Activated gamma-delta T cell treated with anti-CD3 and anti-CD28 coated beads, Interleukin-2, amount 50 U/mL, for 16 hours (primary cell): ENCODE data around the gene DIP2B.

Source experiments
- DNase-seq: peaks from one replicate; pipeline ENCODE4 v3.0.0-alpha.2; 2020; ENCODE audit warnings: low read depth

Gene DIP2B

GRCh38 chr12:50639721-50640120 is 134.9 kb downstream of the DIP2B start:
- no peak for DNase-seq

GRCh38 chr12:50640321-50640939 is 135.6 kb downstream of the DIP2B start:
- no peak for DNase-seq

GRCh38 chr12:50641566-50641965 is 136.8 kb downstream of the DIP2B start:
- DNase-seq: no peak

- no peak for DNase-seq
Observed at GRCh38 chr12:50642035-50642451, 137.3 kb downstream of the DIP2B start.

GRCh38 chr12:50642761-50643160 is 138.0 kb downstream of the DIP2B start:
- DNase-seq: no peak

- no peak for DNase-seq
Observed at GRCh38 chr12:50647031-50647430, 142.2 kb downstream of the DIP2B start.

GRCh38 chr12:50647479-50647878 is 142.7 kb downstream of the DIP2B start:
- DNase-seq: no peak

GRCh38 chr12:50650285-50650684 is 145.5 kb downstream of the DIP2B start:
- no peak for DNase-seq

- no peak for DNase-seq
Observed at GRCh38 chr12:50655374-50655921, 150.7 kb downstream of the DIP2B start.

- DNase-seq: no peak
Observed at GRCh38 chr12:50659260-50659659, 154.5 kb downstream of the DIP2B start.

- no peak for DNase-seq
Observed at GRCh38 chr12:50659690-50660424, 155.1 kb downstream of the DIP2B start.

- DNase-seq: no peak
Observed at GRCh38 chr12:50660425-50660822, 155.6 kb downstream of the DIP2B start.

- no peak for DNase-seq
Observed at GRCh38 chr12:50661300-50662115, 156.7 kb downstream of the DIP2B start.

GRCh38 chr12:50662116-50662510 is 157.3 kb downstream of the DIP2B start:
- no peak for DNase-seq

GRCh38 chr12:50665170-50665569 is 160.4 kb downstream of the DIP2B start:
- no peak for DNase-seq

- DNase-seq: no peak
Observed at GRCh38 chr12:50665609-50666008, 160.8 kb downstream of the DIP2B start.

GRCh38 chr12:50666023-50666422 is 161.2 kb downstream of the DIP2B start:
- no peak for DNase-seq

GRCh38 chr12:50672158-50672557 is 167.4 kb downstream of the DIP2B start:
- no peak for DNase-seq

GRCh38 chr12:50676756-50677155 is 172.0 kb downstream of the DIP2B start:
- no peak for DNase-seq

- no peak for DNase-seq
Observed at GRCh38 chr12:50677858-50678257, 173.1 kb downstream of the DIP2B start.

GRCh38 chr12:50678650-50679365 is 174.0 kb downstream of the DIP2B start:
- DNase-seq: no peak

- no peak for DNase-seq
Observed at GRCh38 chr12:50679612-50680011, 174.8 kb downstream of the DIP2B start.
